Breast epithelium (tissue), 4 donors: ENCODE measurements around the gene TEKTIP1. TPM values are rescaled to one million over a fixed set of nuclear protein-coding genes. Genes with fewer than 3 reads are reported as not detected.

Experiments used
- DNase-seq, 2 donors: peaks; one replicate each; pipeline ENCODE4 v3.0.0-alpha.2; 2019; ENCODE audit warnings: low spot score in 2 of 2
- H3K27ac ChIP-seq, 2 donors: fragments of 200-600 bp; sonication (generic) in 1 of 2; one replicate each; pipeline ENCODE4 v1.5.1; 2016 to 2019; ENCODE audit warnings: mild to moderate bottlenecking in 1 of 2
- H3K27me3 ChIP-seq, 2 donors: fragments of 200-600 bp; sonication (generic) in 1 of 2; one replicate each; pipeline versions ENCODE4 v1.5.1 to v1.6.0; 2017 to 2019; ENCODE audit warnings: control low read depth in 1 of 2, mild to moderate bottlenecking in 1 of 2
- H3K36me3 ChIP-seq: fragments of 200-600 bp; one replicate; pipeline ENCODE4 v1.5.1; 2019
- H3K4me1 ChIP-seq, 2 donors: fragments of 200-600 bp; sonication (generic); one replicate each; pipeline ENCODE4 v1.5.1; 2016 to 2019; ENCODE audit warnings: control low read depth in 1 of 2
- H3K4me3 ChIP-seq, 3 donors: fragments of 200-600 bp; sonication (generic); 1 replicate in 2 of 3; 2 replicates in 1 of 3; pipeline ENCODE4 v1.5.1; 2016 to 2019; ENCODE audit warnings: mild to moderate bottlenecking in 3 of 3, moderate library complexity in 2 of 3
- H3K9me3 ChIP-seq, 2 donors: fragments of 200-600 bp; sonication (generic) in 1 of 2; one replicate each; pipeline ENCODE4 v1.5.1; 2016 to 2019; ENCODE audit warnings: control low read depth in 1 of 2
- CTCF ChIP-seq, 3 donors: fragments of 450-650 bp; IDR thresholded peaks; one replicate each; pipeline ENCODE4 v1.5.1; 2016 to 2017; ENCODE audit warnings: antibody characterized with exemption in 3 of 3, mild to moderate bottlenecking in 3 of 3, moderate library complexity in 3 of 3
- POLR2A ChIP-seq: fragments of 450-650 bp; IDR thresholded peaks from one replicate; pipeline ENCODE4 v1.6.1; 2016; ENCODE audit warnings: antibody characterized with exemption, mild to moderate bottlenecking, moderate library complexity
- POLR2AphosphoS5 ChIP-seq, 3 donors: sonication (generic); formaldehyde crosslinking; IDR thresholded peaks; one replicate each; pipeline ENCODE4 v1.6.1; 2017; ENCODE audit warnings: antibody characterized with exemption in 3 of 3
- intact Hi-C: fragments of 100-400 bp; cut with DNase I; formaldehyde crosslinking; loops from one replicate; pipeline ENCODE4 v1.15.1; 2023; ENCODE audit warnings: low total_unique reads
- total RNA-seq, 3 donors: library from RNA; depleted of rRNA; stranded (reverse); fragments of >200 nt; gene quantifications; one replicate each; pipeline ENCODE4 v1.1.0, GENCODE V29; 2016

The TEKTIP1 gene
- total RNA-seq, 3 donors from 2014 or later = 2.0 TPM; not detected in 2

GRCh38 chr19:3590991-3591659 lies 52.2 kb downstream of the TEKTIP1 start:
- intact Hi-C loops = no loop called here
- DNase-seq = no peak
- Histone ChIP-seq H3K36me3 (no peaks in the 10 kb centered on the region), H3K9me3 (no peaks in the 10 kb centered on the region), H3K27ac (no peak overlapping the region), H3K4me3 (no peak overlapping the region), H3K4me1 (no peaks in the 10 kb centered on the region), H3K27me3 (peaks cover 0 to 3% of the 10 kb centered on the region in 2 donors)
- TF ChIP-seq POLR2AphosphoS5 (IDR thresholded peaks at IDR 0.05) (no peak), POLR2A (no peak), CTCF (IDR thresholded peaks at IDR 0.05) (no peak)

- no peak for DNase-seq
- Histone ChIP-seq H3K4me1 (no peaks in the 10 kb centered on the region), H3K9me3 (no peaks in the 10 kb centered on the region), H3K27ac (no peak overlapping the region), H3K27me3 (no peaks in the 10 kb centered on the region), H3K4me3 (no peak overlapping the region), H3K36me3 (no peaks in the 10 kb centered on the region)
- no peak for TF ChIP-seq POLR2AphosphoS5 (IDR thresholded peaks at IDR 0.05)
- TF ChIP-seq POLR2A = no peak
- no peak for TF ChIP-seq CTCF (IDR thresholded peaks at IDR 0.05)
- intact Hi-C loops = no loop called here
Observed at GRCh38 chr19:3591876-3592613, 53.1 kb downstream of the TEKTIP1 start.

DNA sequence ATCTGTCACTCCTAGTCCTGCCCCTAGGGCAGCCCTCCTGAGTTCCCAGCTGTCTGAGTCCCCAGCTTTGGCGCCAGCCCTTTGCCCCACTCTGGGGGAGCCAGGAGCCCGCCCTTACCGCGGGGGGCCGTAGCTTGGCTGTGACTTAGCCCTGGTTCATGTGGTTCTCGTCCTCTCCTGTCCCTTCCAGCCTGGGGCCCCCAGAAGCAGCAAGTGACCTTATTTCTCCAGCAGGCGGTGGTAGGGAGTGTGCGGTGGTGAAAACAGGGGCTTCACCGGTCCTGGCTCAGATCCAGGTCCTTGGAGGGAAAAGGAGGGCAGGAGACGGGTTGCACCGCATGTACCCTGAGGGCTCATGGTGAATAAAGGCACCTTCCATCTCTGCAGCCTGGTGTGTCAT lies 54.2 kb downstream of the TEKTIP1 start:
- H3K4me3 ChIP-seq = no peak overlapping the region
- H3K27me3 ChIP-seq = no peaks in the 10 kb centered on the region
- intact Hi-C loops = no loop called here
- no peaks in the 10 kb centered on the region for H3K36me3 ChIP-seq
- no peaks in the 10 kb centered on the region for H3K4me1 ChIP-seq
- no peak overlapping the region for H3K27ac ChIP-seq
- no peak for DNase-seq
- H3K9me3 ChIP-seq = no peaks in the 10 kb centered on the region
- no peak for TF ChIP-seq POLR2AphosphoS5 (IDR thresholded peaks at IDR 0.05)
- TF ChIP-seq CTCF (IDR thresholded peaks at IDR 0.05) = no peak
- TF ChIP-seq POLR2A = no peak

Other genes with a start within 250 kb of the TEKTIP1 start
- 10 to 100 TPM; 48.9 to 97.8 (median 73.1) TPM for gene NFIC, start 172.6 kb upstream of the TEKTIP1 start, total RNA-seq
- 1 to 10 TPM in 2 of 3 donors, not detected in 1; 2.0 to 6.7 TPM for gene SMIM24, start 58.6 kb upstream of the TEKTIP1 start, total RNA-seq
- not detected for gene SMIM44, start 55.7 kb upstream of the TEKTIP1 start, total RNA-seq
- 10 to 100 TPM; 11.6 to 13.4 (median 12.2) TPM for gene DOHH, start 38.5 kb upstream of the TEKTIP1 start, total RNA-seq
- gene FZR1, start 32.9 kb upstream of the TEKTIP1 start, total RNA-seq = 10 to 100 TPM; 15.8 to 28.7 (median 26.5) TPM
- gene MFSD12, start 18.4 kb downstream of the TEKTIP1 start, total RNA-seq = 10 to 100 TPM; 44.5 to 50.9 (median 44.9) TPM
- 100 to 1,000 TPM; 120 to 142 (median 127) TPM for gene HMG20B, start 33.8 kb downstream of the TEKTIP1 start, total RNA-seq
- gene GIPC3, start 46.3 kb downstream of the TEKTIP1 start, total RNA-seq = under 1 TPM; 0.29 to 0.66 (median 0.64) TPM
- under 1 TPM; 0.32 to 0.44 (median 0.33) TPM for gene TBXA2R, start 67.7 kb downstream of the TEKTIP1 start, total RNA-seq
- gene CACTIN, start 87.6 kb downstream of the TEKTIP1 start, total RNA-seq = 10 to 100 TPM; 21.8 to 30.5 (median 27.5) TPM
- gene PIP5K1C, start 161.3 kb downstream of the TEKTIP1 start, total RNA-seq = 10 to 100 TPM; 14.6 to 15.7 (median 15.7) TPM
- 10 to 100 TPM in 2 of 3 donors, under 1 TPM in 1; 0.16 to 36.6 (median 20.0) TPM for gene TJP3, start 169.2 kb downstream of the TEKTIP1 start, total RNA-seq
- gene APBA3, start 222.5 kb downstream of the TEKTIP1 start, total RNA-seq = 10 to 100 TPM; 24.0 to 24.9 (median 24.6) TPM
- 10 to 100 TPM; 69.9 to 81.5 (median 73.4) TPM for gene MRPL54, start 223.5 kb downstream of the TEKTIP1 start, total RNA-seq
- gene RAX2, start 233.1 kb downstream of the TEKTIP1 start, total RNA-seq = under 1 TPM in 1 of 3 donors, not detected in 2; 0.66 TPM
- 1 to 10 TPM; 1.8 to 5.6 (median 5.2) TPM for gene MATK, start 247.2 kb downstream of the TEKTIP1 start, total RNA-seq